Measurements from ENCODE around the gene STUM. TPM values are rescaled to one million over a fixed set of nuclear protein-coding genes. Genes with fewer than 3 reads are reported as not detected.

The STUM gene
- total and polyA plus RNA-seq, 10 of the 15 experiments (the other 5 are each of a cell fraction or from before 2014, with no cell fraction given): under 0.01 to 0.15 (median 0.09) TPM; not detected in 5

DNA sequence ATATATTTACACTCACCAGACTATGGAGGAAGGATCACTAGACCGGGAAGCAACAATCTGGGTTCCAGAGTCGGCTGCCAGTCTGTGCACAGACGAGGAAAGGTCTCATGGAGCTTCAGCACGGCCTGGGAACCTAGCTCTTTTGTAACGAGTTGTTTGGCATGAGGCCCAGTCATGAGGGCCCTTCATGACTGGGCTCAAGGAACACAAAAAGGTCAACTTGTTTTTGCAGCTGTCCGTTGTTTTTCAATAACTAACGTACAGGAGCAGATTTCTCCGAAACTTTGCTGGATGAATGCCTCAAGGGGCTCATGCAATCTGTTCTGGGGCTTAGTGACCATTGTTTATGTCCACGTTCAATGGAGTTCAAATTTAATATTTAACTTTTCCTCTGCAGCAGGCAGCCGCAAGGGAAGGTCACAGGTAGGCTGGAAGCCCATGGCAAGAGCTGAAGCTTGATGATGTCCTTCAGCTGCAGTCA lies 5.9 kb upstream of the STUM start:
- no peak overlapping the region for H2AFZ ChIP-seq (ENCODE audit: control insufficient read depth, low read depth, low read length)
- no peak overlapping the region for H3K4me3 ChIP-seq
- CTCF ChIA-PET: interaction anchor here (1.3 to 1.6 kb wide), 2 partner anchors 30 to 98 kb away, joined by 4 to 8 read pairs; no protein-coding TSS in a partner anchor
- no peak for ATAC-seq
- BruUV-seq (replicated peaks): no TSS peak
- intact Hi-C loops (cut with micrococcal nuclease; ENCODE audit: unreplicated experiment): no loop called here
- TF ChIP-seq DPF2 (IDR thresholded peaks at IDR 0.05): no peak
- TF ChIP-seq SMARCA5 (IDR thresholded peaks at IDR 0.05): no peak
- no peak for TF ChIP-seq E2F8 (IDR thresholded peaks at IDR 0.05; ENCODE audit: low read depth, partially characterized antibody)
- no peak for TF ChIP-seq CREM (IDR thresholded peaks at IDR 0.05; ENCODE audit: low read depth)
- TF ChIP-seq IKZF1 (conservative IDR thresholded peaks at IDR 0.05): no peak
- no peak for TF ChIP-seq PBX3 (IDR thresholded peaks at IDR 0.05; ENCODE audit: insufficient replicate concordance, low read depth, low read length)
- TF ChIP-seq ASH2L (IDR thresholded peaks at IDR 0.05; ENCODE audit: borderline replicate concordance, low read depth): no peak
- no peak for TF ChIP-seq PRDM15 (CRISPR knock-in tag; IDR thresholded peaks at IDR 0.05)
- TF ChIP-seq NR2C2 (IDR thresholded peaks at IDR 0.05; ENCODE audit: borderline replicate concordance, control insufficient read depth, insufficient read length, low read depth): no peak
- no peak for TF ChIP-seq KLF5 (IDR thresholded peaks at IDR 0.05; ENCODE audit: partially characterized antibody)
- no peak for TF ChIP-seq EZH2 (IDR thresholded peaks at IDR 0.05; ENCODE audit: borderline replicate concordance, control insufficient read depth, low read depth, low read length)
- no peak for TF ChIP-seq BMI1 (IDR thresholded peaks at IDR 0.05; ENCODE audit: borderline replicate concordance)
- no peak for TF ChIP-seq RB1 (IDR thresholded peaks at IDR 0.05; ENCODE audit: borderline replicate concordance)
- TF ChIP-seq EGR1 (IDR thresholded peaks at IDR 0.05; ENCODE audit: borderline replicate concordance in 1 of 2, low read depth in 2 of 2, low read length in 2 of 2): no peak
- H3K9me3 ChIP-seq (replicated peaks; ENCODE audit: control insufficient read depth, insufficient read depth, low read length): no peaks in the 10 kb centered on the region
- in situ Hi-C loops (cut with MboI): no loop called here
- no peaks in the 10 kb centered on the region for H3K79me2 ChIP-seq (ENCODE audit: control insufficient read depth, insufficient read depth, low read length)
- no peak for DNase-seq (ENCODE audit: low read depth, low spot score)
- H3K9ac ChIP-seq (ENCODE audit: control insufficient read depth, insufficient read depth, low read length): no peak overlapping the region
- FAIRE-seq: no peak
- no peaks in the 10 kb centered on the region for H4K20me1 ChIP-seq (ENCODE audit: control insufficient read depth, insufficient read depth)
- H3K27ac ChIP-seq (ENCODE audit: control insufficient read depth, insufficient read depth): no peak overlapping the region
- RAD21 ChIA-PET (ENCODE audit: unreplicated experiment): no interaction called here
- SMC1A ChIA-PET (ENCODE audit: uncharacterized antibody, unreplicated experiment): interaction anchor here (0.8 kb wide), 1 partner anchor 17 kb away, joined by 5 read pairs; no protein-coding TSS in a partner anchor
- 31% methylated on average over 10 of the region's 10 CpGs for WGBS (ENCODE audit: insufficient coverage, insufficient replicate concordance, low lambda C conversion rate, missing lambda C conversion rate)
- no peaks in the 10 kb centered on the region for H3K36me3 ChIP-seq (ENCODE audit: control insufficient read depth in 2 of 2, insufficient read depth in 2 of 2, low read length in 1 of 2)
- no peak overlapping the region for H3K4me2 ChIP-seq (ENCODE audit: control insufficient read depth, insufficient read depth)
- H3K4me1 ChIP-seq (ENCODE audit: control insufficient read depth, insufficient read depth, low read length): no peaks in the 10 kb centered on the region
- H3K27me3 ChIP-seq (replicated peaks in 1 of 2; ENCODE audit: control insufficient read depth in 2 of 2, insufficient read depth in 2 of 2, low read length in 1 of 2): no peaks in the 10 kb centered on the region; a peak in 2 of 4 replicates
- POLR2A ChIA-PET: no interaction called here
